ENCODE measurements around the gene FLT3.
A peak's percentile ranks its signal among the peaks of the same experiment; 100 is the strongest.

The FLT3 gene

GRCh38 chr13:28000567-28000966 lies 99.8 kb downstream of the FLT3 start:
- no peak overlapping the region for H3K4me3 ChIP-seq (ENCODE audit: extremely low read depth, insufficient read depth, low read length, poor library complexity, severe bottlenecking)
- no peaks in the 10 kb centered on the region for H3K9me3 ChIP-seq (ENCODE audit: control insufficient read depth, low read length)
- H3K4me1 ChIP-seq (ENCODE audit: control insufficient read depth, insufficient read depth, low read length, poor library complexity, severe bottlenecking): no peaks in the 10 kb centered on the region
- H3K36me3 ChIP-seq (ENCODE audit: control insufficient read depth, insufficient read depth, low read length): no peaks in the 10 kb centered on the region
- 40 to 46% methylated on average over 5 of the region's 5 CpGs for WGBS, 2 experiments (ENCODE audit: insufficient coverage in 2 of 2)
- no peak overlapping the region for H3K27ac ChIP-seq (ENCODE audit: low read depth, low read length, severe bottlenecking)

GRCh38 chr13:27997904-27998522 lies 102.4 kb downstream of the FLT3 start:
- Histone ChIP-seq H3K4me3 (ENCODE audit: extremely low read depth, insufficient read depth, low read length, poor library complexity, severe bottlenecking) (no peak overlapping the region), H3K9me3 (ENCODE audit: control insufficient read depth, low read length) (no peaks in the 10 kb centered on the region), H3K27ac (ENCODE audit: low read depth, low read length, severe bottlenecking) (peak overlapping the region; percentile 19), H3K36me3 (ENCODE audit: control insufficient read depth, insufficient read depth, low read length) (no peaks in the 10 kb centered on the region), H3K4me1 (ENCODE audit: control insufficient read depth, insufficient read depth, low read length, poor library complexity, severe bottlenecking) (no peaks in the 10 kb centered on the region)
- WGBS, 2 experiments (ENCODE audit: insufficient coverage in 2 of 2): 24 to 31% methylated on average over 5 of the region's 7 CpGs

GRCh38 chr13:27991881-27992280 lies 108.5 kb downstream of the FLT3 start:
- H3K36me3 ChIP-seq (ENCODE audit: control insufficient read depth, insufficient read depth, low read length): no peaks in the 10 kb centered on the region
- H3K4me3 ChIP-seq (ENCODE audit: extremely low read depth, insufficient read depth, low read length, poor library complexity, severe bottlenecking): no peak overlapping the region
- H3K9me3 ChIP-seq (ENCODE audit: control insufficient read depth, low read length): no peaks in the 10 kb centered on the region
- H3K27ac ChIP-seq (ENCODE audit: low read depth, low read length, severe bottlenecking): no peak overlapping the region
- WGBS, 2 experiments (ENCODE audit: insufficient coverage in 2 of 2): 90 to 97% methylated on average over 3 to 4 of the region's 6 CpGs
- no peaks in the 10 kb centered on the region for H3K4me1 ChIP-seq (ENCODE audit: control insufficient read depth, insufficient read depth, low read length, poor library complexity, severe bottlenecking)

- no peaks in the 10 kb centered on the region for H3K4me1 ChIP-seq (ENCODE audit: control insufficient read depth, insufficient read depth, low read length, poor library complexity, severe bottlenecking)
- H3K4me3 ChIP-seq (ENCODE audit: extremely low read depth, insufficient read depth, low read length, poor library complexity, severe bottlenecking): no peak within 1 kb of the TSS
- no peaks in the 10 kb centered on the region for H3K9me3 ChIP-seq (ENCODE audit: control insufficient read depth, low read length)
- no peaks in the 10 kb centered on the region for H3K36me3 ChIP-seq (ENCODE audit: control insufficient read depth, insufficient read depth, low read length)
- no peak within 1 kb of the TSS for H3K27ac ChIP-seq (ENCODE audit: low read depth, low read length, severe bottlenecking)
- 82 to 83% methylated on average over 11 of the region's 11 CpGs for WGBS, 2 experiments (ENCODE audit: insufficient coverage in 2 of 2)
Measured at GRCh38 chr13:27988520-27988919, 111.9 kb downstream of the FLT3 start, which contains the start of gene URAD. Gene URAD (minus strand): TSS chr13:27988693. CDS start chr13:27988637, 56 bp downstream.

- Histone ChIP-seq H3K27ac (ENCODE audit: low read depth, low read length, severe bottlenecking) (no peak overlapping the region), H3K9me3 (ENCODE audit: control insufficient read depth, low read length) (no peaks in the 10 kb centered on the region), H3K4me3 (ENCODE audit: extremely low read depth, insufficient read depth, low read length, poor library complexity, severe bottlenecking) (no peak overlapping the region), H3K36me3 (ENCODE audit: control insufficient read depth, insufficient read depth, low read length) (no peaks in the 10 kb centered on the region), H3K4me1 (ENCODE audit: control insufficient read depth, insufficient read depth, low read length, poor library complexity, severe bottlenecking) (no peaks in the 10 kb centered on the region)
- WGBS, 2 experiments (ENCODE audit: insufficient coverage in 2 of 2): no CpG with 5 or more reads among the region's 1 CpG
Measured at GRCh38 chr13:27985600-27985999, 114.8 kb downstream of the FLT3 start.

- Histone ChIP-seq H3K4me3 (ENCODE audit: extremely low read depth, insufficient read depth, low read length, poor library complexity, severe bottlenecking) (no peak overlapping the region), H3K36me3 (ENCODE audit: control insufficient read depth, insufficient read depth, low read length) (no peaks in the 10 kb centered on the region), H3K27ac (ENCODE audit: low read depth, low read length, severe bottlenecking) (no peak overlapping the region), H3K9me3 (ENCODE audit: control insufficient read depth, low read length) (no peaks in the 10 kb centered on the region), H3K4me1 (ENCODE audit: control insufficient read depth, insufficient read depth, low read length, poor library complexity, severe bottlenecking) (no peaks in the 10 kb centered on the region)
- WGBS, 2 experiments (ENCODE audit: insufficient coverage in 2 of 2): 59 to 82% methylated on average over 2 of the region's 2 CpGs
Measured at GRCh38 chr13:27982361-27982760, 118.0 kb downstream of the FLT3 start.

GRCh38 chr13:27981006-27981708 lies 119.2 kb downstream of the FLT3 start:
- 15 to 27% methylated on average over 5 to 7 of the region's 11 CpGs for WGBS, 2 experiments (ENCODE audit: insufficient coverage in 2 of 2)
- no peaks in the 10 kb centered on the region for H3K9me3 ChIP-seq (ENCODE audit: control insufficient read depth, low read length)
- no peaks in the 10 kb centered on the region for H3K4me1 ChIP-seq (ENCODE audit: control insufficient read depth, insufficient read depth, low read length, poor library complexity, severe bottlenecking)
- no peak overlapping the region for H3K27ac ChIP-seq (ENCODE audit: low read depth, low read length, severe bottlenecking)
- no peaks in the 10 kb centered on the region for H3K36me3 ChIP-seq (ENCODE audit: control insufficient read depth, insufficient read depth, low read length)
- no peak overlapping the region for H3K4me3 ChIP-seq (ENCODE audit: extremely low read depth, insufficient read depth, low read length, poor library complexity, severe bottlenecking)

GRCh38 chr13:27980280-27980998 lies 119.9 kb downstream of the FLT3 start:
- no peaks in the 10 kb centered on the region for H3K4me1 ChIP-seq (ENCODE audit: control insufficient read depth, insufficient read depth, low read length, poor library complexity, severe bottlenecking)
- H3K27ac ChIP-seq (ENCODE audit: low read depth, low read length, severe bottlenecking): no peak overlapping the region
- no peaks in the 10 kb centered on the region for H3K36me3 ChIP-seq (ENCODE audit: control insufficient read depth, insufficient read depth, low read length)
- H3K4me3 ChIP-seq (ENCODE audit: extremely low read depth, insufficient read depth, low read length, poor library complexity, severe bottlenecking): no peak overlapping the region
- H3K9me3 ChIP-seq (ENCODE audit: control insufficient read depth, low read length): no peaks in the 10 kb centered on the region
- WGBS, 2 experiments (ENCODE audit: insufficient coverage in 2 of 2): 0 to 3% methylated on average over 33 to 42 of the region's 54 CpGs

GRCh38 chr13:27979765-27980279 lies 120.6 kb downstream of the FLT3 start:
- no peaks in the 10 kb centered on the region for H3K9me3 ChIP-seq (ENCODE audit: control insufficient read depth, low read length)
- no peak overlapping the region for H3K27ac ChIP-seq (ENCODE audit: low read depth, low read length, severe bottlenecking)
- no peaks in the 10 kb centered on the region for H3K4me1 ChIP-seq (ENCODE audit: control insufficient read depth, insufficient read depth, low read length, poor library complexity, severe bottlenecking)
- H3K36me3 ChIP-seq (ENCODE audit: control insufficient read depth, insufficient read depth, low read length): no peaks in the 10 kb centered on the region
- 4 to 8% methylated on average over 9 to 12 of the region's 15 CpGs for WGBS, 2 experiments (ENCODE audit: insufficient coverage in 2 of 2)
- no peak overlapping the region for H3K4me3 ChIP-seq (ENCODE audit: extremely low read depth, insufficient read depth, low read length, poor library complexity, severe bottlenecking)

GRCh38 chr13:27979001-27979643 lies 121.3 kb downstream of the FLT3 start:
- Histone ChIP-seq H3K4me1 (ENCODE audit: control insufficient read depth, insufficient read depth, low read length, poor library complexity, severe bottlenecking) (no peaks in the 10 kb centered on the region), H3K9me3 (ENCODE audit: control insufficient read depth, low read length) (no peaks in the 10 kb centered on the region), H3K36me3 (ENCODE audit: control insufficient read depth, insufficient read depth, low read length) (no peaks in the 10 kb centered on the region), H3K27ac (ENCODE audit: low read depth, low read length, severe bottlenecking) (no peak overlapping the region), H3K4me3 (ENCODE audit: extremely low read depth, insufficient read depth, low read length, poor library complexity, severe bottlenecking) (peak overlapping the region; percentile 8)
- 0 to 2% methylated on average over 9 to 11 of the region's 15 CpGs for WGBS, 2 experiments (ENCODE audit: insufficient coverage in 2 of 2)

Data from mesodermal cell (in vitro differentiated cells).